GM23338 (cell line): ENCODE data around the gene FUBP1. TPM values are rescaled to one million over a fixed set of nuclear protein-coding genes. Genes with fewer than 3 reads are reported as not detected.

Experiments
- ATAC-seq: fragments of 200-7000 bp; cut with Tn5 transposase; 3 replicates; pipeline ENCODE4 v1.9.1; 2020
- DNase-seq: peaks from one replicate; pipeline ENCODE4 v3.0.0-alpha.2; 2015; ENCODE audit warnings: low spot score
- H2AFZ ChIP-seq: fragments of 200-600 bp; sonication (generic); 2 replicates; pipeline ENCODE4 v1.8.0; 2016; ENCODE audit warnings: antibody characterized with exemption, mild to moderate bottlenecking, moderate library complexity
- H3F3A ChIP-seq: fragments of 200-600 bp; sonication (generic); replicated peaks from 2 replicates; pipeline ENCODE4 v1.8.0; 2017; ENCODE audit warnings: antibody characterized with exemption, mixed run types, low read depth
- H3K27ac ChIP-seq: fragments of 200-600 bp; sonication (generic); 2 replicates; pipeline ENCODE4 v1.6.1; 2016; ENCODE audit warnings: low read depth
- H3K27me3 ChIP-seq: fragments of 200-600 bp; sonication (generic); 2 replicates; pipeline ENCODE4 v1.8.0; 2016; ENCODE audit warnings: mild to moderate bottlenecking, mixed run types, moderate library complexity; ENCODE audit not compliant: insufficient read depth
- H3K36me3 ChIP-seq: fragments of 200-600 bp; sonication (generic); 2 replicates; pipeline ENCODE4 v1.8.0; 2016; ENCODE audit warnings: mild to moderate bottlenecking; ENCODE audit not compliant: insufficient read depth
- H3K4me1 ChIP-seq: fragments of 200-600 bp; sonication (generic); 2 replicates; pipeline ENCODE4 v1.8.0; 2016; ENCODE audit warnings: mild to moderate bottlenecking, moderate library complexity; ENCODE audit not compliant: insufficient read depth
- H3K4me2 ChIP-seq: fragments of 200-600 bp; sonication (generic); 2 replicates; pipeline ENCODE4 v1.7.1; 2017; ENCODE audit warnings: mixed run types
- H3K4me3 ChIP-seq: fragments of 200-600 bp; sonication (generic); 2 replicates; pipeline ENCODE4 v1.6.1; 2016; ENCODE audit warnings: mixed run types
- H3K79me2 ChIP-seq: fragments of 200-600 bp; sonication (generic); replicated peaks from 2 replicates; pipeline ENCODE4 v1.8.0; 2017; ENCODE audit warnings: mild to moderate bottlenecking; ENCODE audit not compliant: insufficient read depth
- H3K9me2 ChIP-seq: fragments of 200-600 bp; sonication (generic); 2 replicates; pipeline ENCODE4 v1.8.0; 2017; ENCODE audit not compliant: insufficient read depth
- H4K20me1 ChIP-seq: fragments of 200-600 bp; sonication (generic); replicated peaks from 2 replicates; pipeline ENCODE4 v1.8.0; 2017; ENCODE audit warnings: mild to moderate bottlenecking; ENCODE audit not compliant: insufficient read depth
- H3K27ac Mint-ChIP-seq: 2 replicates; pipeline ENCODE4 v1.8.0; 2020; ENCODE audit warnings: inconsistent platforms, mild to moderate bottlenecking, moderate library complexity, mixed read lengths
- H3K27me3 Mint-ChIP-seq: 3 replicates; pipeline ENCODE4 v1.8.0; 2022; ENCODE audit warnings: low read depth, mild to moderate bottlenecking, moderate library complexity, mixed read lengths, inconsistent platforms; ENCODE audit not compliant: insufficient read depth, poor library complexity
- H3K36me3 Mint-ChIP-seq: 3 replicates; pipeline ENCODE4 v1.8.0; 2021; ENCODE audit warnings: low read depth, mild to moderate bottlenecking, inconsistent platforms, moderate library complexity, mixed read lengths
- H3K4me1 Mint-ChIP-seq: 3 replicates; pipeline ENCODE4 v1.8.0; 2020; ENCODE audit warnings: mild to moderate bottlenecking, inconsistent platforms, mixed read lengths
- H3K4me3 Mint-ChIP-seq: 3 replicates; pipeline ENCODE4 v1.8.0; 2021; ENCODE audit warnings: moderate library complexity, mild to moderate bottlenecking, inconsistent platforms, mixed read lengths
- H3K9me3 Mint-ChIP-seq: 3 replicates; pipeline ENCODE4 v1.8.0; 2020; ENCODE audit warnings: moderate library complexity, mild to moderate bottlenecking, inconsistent platforms, mixed read lengths
- CREB1 ChIP-seq: fragments of 250-450 bp; sonication (Bioruptor Pico); IDR thresholded peaks from 2 replicates; pipeline ENCODE4 v1.5.0; 2020; ENCODE audit warnings: low read depth, mild to moderate bottlenecking, moderate library complexity
- CTCF ChIP-seq, 2 experiments: fragments of 200-600 bp in 1 of 2; sonication (generic) in 1 of 2; conservative IDR thresholded peaks; 2 replicates each; pipeline versions ENCODE4 v1.5.1 to v1.6.1; 2016 to 2017; ENCODE audit warnings: antibody characterized with exemption in 2 of 2, low read depth in 2 of 2, mild to moderate bottlenecking in 2 of 2, moderate library complexity in 1 of 2
- ETS1 ChIP-seq: IDR thresholded peaks from 2 replicates; pipeline ENCODE4 v1.6.1; 2016; ENCODE audit warnings: antibody characterized with exemption
- EZH2 ChIP-seq: fragments of 200-600 bp; sonication (generic); IDR thresholded peaks from one replicate; pipeline ENCODE4 v1.8.0; 2017; ENCODE audit warnings: antibody characterized with exemption, mild to moderate bottlenecking, low read depth; ENCODE audit not compliant: unreplicated experiment
- EZH2phosphoT487 ChIP-seq: fragments of 200-600 bp; sonication (generic); IDR thresholded peaks from one replicate; pipeline ENCODE4 v1.8.1; 2018; ENCODE audit warnings: antibody characterized with exemption; ENCODE audit not compliant: unreplicated experiment
- JUNB ChIP-seq: IDR thresholded peaks from one replicate; pipeline ENCODE4 v1.6.1; 2016; ENCODE audit warnings: antibody characterized with exemption; ENCODE audit not compliant: unreplicated experiment
- NANOG ChIP-seq: IDR thresholded peaks from 2 replicates; pipeline ENCODE4 v1.6.1; 2016; ENCODE audit warnings: antibody characterized with exemption, borderline replicate concordance
- POLR2AphosphoS5 ChIP-seq: IDR thresholded peaks from 2 replicates; pipeline ENCODE4 v1.6.1; 2016; ENCODE audit warnings: antibody characterized with exemption, low read depth
- REST ChIP-seq: IDR thresholded peaks from one replicate; pipeline ENCODE4 v1.6.1; 2018; ENCODE audit warnings: antibody characterized with exemption; ENCODE audit not compliant: unreplicated experiment
- STAT1 ChIP-seq: IDR thresholded peaks from one replicate; pipeline ENCODE4 v1.6.1; 2016; ENCODE audit warnings: antibody characterized with exemption; ENCODE audit not compliant: unreplicated experiment
- ZNF114 ChIP-seq: fragments of 250-450 bp; sonication (Bioruptor Pico); IDR thresholded peaks from 2 replicates; pipeline ENCODE4 v1.5.0; 2020; ENCODE audit warnings: mild to moderate bottlenecking, moderate library complexity
- ZNF331 ChIP-seq: fragments of 250-450 bp; sonication (Bioruptor Pico); IDR thresholded peaks from 2 replicates; pipeline ENCODE4 v1.5.0; 2020; ENCODE audit warnings: low read depth, mild to moderate bottlenecking, moderate library complexity
- ZNF462 ChIP-seq: fragments of 250-450 bp; sonication (Bioruptor Pico); IDR thresholded peaks from 2 replicates; pipeline ENCODE4 v1.5.0; 2020; ENCODE audit warnings: mild to moderate bottlenecking, moderate library complexity
- polyA plus RNA-seq: library from polyadenylated mRNA; unstranded; fragments of >200 nt; fragmentation: Nextera tagmentation; extraction: Ambion mirVana; gene quantifications from 2 replicates; pipeline ENCODE4 v1.2.1, GENCODE V29; 2016
- total RNA-seq: library from RNA; depleted of rRNA; stranded (reverse); fragments of >200 nt; shearing (Covaris generic); gene quantifications from 2 replicates; pipeline ENCODE4 v1.2.3, GENCODE V29; 2014

FUBP1 gene
- total and polyA plus RNA-seq, 2 experiments from 2014 or later, result 212 to 308 TPM

GRCh38 chr1:77978293-77978968 is 441 bp downstream of the FUBP1 start:
- H2AFZ ChIP-seq, result no peak overlapping the region
- Mint-ChIP-seq H3K27me3 (peaks cover 12% of the 10 kb centered on the region), H3K9me3 (no peaks in the 10 kb centered on the region), H3K4me3 (no peak overlapping the region), H3K4me1 (peaks cover 38% of the 10 kb centered on the region), H3K36me3 (peaks cover 21% of the 10 kb centered on the region), H3K27ac (no peak overlapping the region)
- peak overlapping the region; percentile 81 for H3K4me3 ChIP-seq
- DNase-seq (peak; percentile 95), ATAC-seq (peak; percentile 64)
- peak overlapping the region; percentile 94 for H3K27ac ChIP-seq
- peaks cover 48% of the 10 kb centered on the region for H3K4me1 ChIP-seq
- H3K4me2 ChIP-seq, result peak overlapping the region; percentile 73
- no peaks in the 10 kb centered on the region for H3K9me2 ChIP-seq
- H3F3A ChIP-seq, result no peaks in the 10 kb centered on the region
- H3K36me3 ChIP-seq, result no peaks in the 10 kb centered on the region; the same call in 1 of the 2 replicates
- H3K27me3 ChIP-seq, result no peaks in the 10 kb centered on the region
- peaks cover 88% of the 10 kb centered on the region for H3K79me2 ChIP-seq
- no peak for TF ChIP-seq EZH2phosphoT487
- TF ChIP-seq STAT1, result no peak
- 0 out of 4 replicates have a peak, but pooled peaks of 1 of the 2 experiments have one; percentile 10 for TF ChIP-seq CTCF (conservative IDR thresholded peaks at IDR 0.05; ENCODE audit: low read depth in 2 of 2)
- no peak for TF ChIP-seq ZNF331 (CRISPR knock-in tag)
- TF ChIP-seq EZH2, result no peak
- no peak for TF ChIP-seq REST
- no peak for TF ChIP-seq ZNF114 (CRISPR knock-in tag)
- TF ChIP-seq NANOG, result no peak
- TF ChIP-seq ETS1, result no peak
- TF ChIP-seq JUNB, result no peak
- no peak for TF ChIP-seq POLR2AphosphoS5
- TF ChIP-seq CREB1 (CRISPR knock-in tag), result peak; percentile 46
- no peak for TF ChIP-seq ZNF462 (CRISPR knock-in tag)
- H4K20me1 ChIP-seq, result peaks cover 37% of the 10 kb centered on the region
